Endodermal cell (in vitro differentiated cells): ENCODE measurements around the gene AHRR. TPM values are rescaled to one million over a fixed set of nuclear protein-coding genes. Genes with fewer than 3 reads are reported as not detected.

Experiments used
- DNase-seq: peaks from one replicate; pipeline ENCODE4 v3.0.0-alpha.2; 2017
- H3K27ac ChIP-seq: 2 replicates; pipeline ENCODE4 v1.5.1; 2013; ENCODE audit warnings: mild to moderate bottlenecking, low read depth, low read length, moderate library complexity
- H3K27me3 ChIP-seq: 2 replicates; pipeline ENCODE4 v1.6.1; 2013; ENCODE audit warnings: mild to moderate bottlenecking, low read length, moderate library complexity; ENCODE audit not compliant: insufficient read depth, control insufficient read depth, poor library complexity, severe bottlenecking
- H3K36me3 ChIP-seq: 2 replicates; pipeline ENCODE4 v1.7.0; 2013; ENCODE audit warnings: mild to moderate bottlenecking, low read length, moderate library complexity; ENCODE audit not compliant: control insufficient read depth, insufficient read depth
- H3K4me1 ChIP-seq: one replicate; pipeline ENCODE4 v1.7.0; 2013; ENCODE audit warnings: low read length; ENCODE audit not compliant: control insufficient read depth, insufficient read depth
- H3K4me3 ChIP-seq: 2 replicates; pipeline ENCODE4 v1.5.1; 2013; ENCODE audit warnings: mild to moderate bottlenecking, low read length, moderate library complexity
- H3K9ac ChIP-seq: 2 replicates; pipeline ENCODE4 v1.6.1; 2013; ENCODE audit warnings: mild to moderate bottlenecking, low read length, moderate library complexity; ENCODE audit not compliant: poor library complexity, severe bottlenecking; ENCODE audit errors: extremely low read depth
- H3K9me3 ChIP-seq: 2 replicates; pipeline ENCODE4 v1.6.1; 2013; ENCODE audit warnings: mild to moderate bottlenecking, low read length, moderate library complexity; ENCODE audit not compliant: control insufficient read depth
- H3K27ac Mint-ChIP-seq: 2 replicates; pipeline ENCODE4 v1.8.0; 2020; ENCODE audit warnings: mixed read lengths
- H3K27me3 Mint-ChIP-seq: 2 replicates; pipeline ENCODE4 v1.8.0; 2021; ENCODE audit warnings: mild to moderate bottlenecking, mixed read lengths; ENCODE audit not compliant: insufficient read depth
- H3K36me3 Mint-ChIP-seq: 2 replicates; pipeline ENCODE4 v1.8.0; 2020; ENCODE audit warnings: low read depth, mixed read lengths
- H3K4me1 Mint-ChIP-seq: 2 replicates; pipeline ENCODE4 v1.8.0; 2020; ENCODE audit warnings: mixed read lengths
- H3K4me3 Mint-ChIP-seq: 2 replicates; pipeline ENCODE4 v1.8.0; 2020; ENCODE audit warnings: mild to moderate bottlenecking, moderate library complexity, mixed read lengths
- H3K9me3 Mint-ChIP-seq: 2 replicates; pipeline ENCODE4 v1.8.0; 2020; ENCODE audit warnings: mild to moderate bottlenecking, mixed read lengths
- CTCF ChIP-seq: fragments of 200-600 bp; sonication (generic); conservative IDR thresholded peaks from 2 replicates; pipeline ENCODE4 v1.5.0; 2021; ENCODE audit warnings: antibody characterized with exemption, mild to moderate bottlenecking
- WGBS, 2 experiments: methylation state at CpG; one replicate each; pipeline versions ENCODE4 v1.1.5 to v1.1.7; 2013; ENCODE audit warnings: missing lambda C conversion rate in 2 of 2, mixed read lengths in 1 of 2; ENCODE audit not compliant: insufficient coverage in 1 of 2, insufficient read length in 1 of 2; 5-methylcytosine and 5-hydroxymethylcytosine counted together
- total RNA-seq, 2 donors: library from RNA; stranded (reverse); fragmentation: NEBNext Ultra II Directional in 1 of 2; extraction: Animal tissue kit (Norgen Biotek cat#: 25700) in 1 of 2; gene quantifications; 2 replicates in 1 of 2; 3 replicates in 1 of 2; pipeline ENCODE4 v1.2.1, GENCODE V29; 2021

AHRR gene
- total RNA-seq, 2 donors from 2014 or later = 1.4 to 2.0 TPM

- Mint-ChIP-seq H3K36me3 (peaks cover 10% of the 10 kb centered on the region), H3K27ac (no peak overlapping the region), H3K9me3 (no peaks in the 10 kb centered on the region), H3K4me3 (peak overlapping the region; percentile 87), H3K4me1 (peaks cover 4% of the 10 kb centered on the region), H3K27me3 (peaks cover 4% of the 10 kb centered on the region)
- Histone ChIP-seq H3K9me3 (no peaks in the 10 kb centered on the region), H3K9ac (peak overlapping the region; percentile 42), H3K27ac (no peak overlapping the region), H3K36me3 (peaks cover 5% of the 10 kb centered on the region), H3K27me3 (no peaks in the 10 kb centered on the region), H3K4me1 (peaks cover 6% of the 10 kb centered on the region), H3K4me3 (peak overlapping the region; percentile 93)
- WGBS, 2 experiments = 90 to 100% methylated on average over 3 to 5 of the region's 5 CpGs
- no peak for DNase-seq
- TF ChIP-seq CTCF = no peak
These were observed 120.5 kb downstream of the AHRR start for GRCh38 chr5:441996-442334.

- Mint-ChIP-seq H3K27ac (peak within 1 kb of the TSS; percentile 85), H3K27me3 (peaks cover 4% of the 10 kb centered on the region), H3K4me1 (peaks cover 4% of the 10 kb centered on the region), H3K9me3 (no peaks in the 10 kb centered on the region), H3K4me3 (peak within 1 kb of the TSS; percentile 87), H3K36me3 (peaks cover 16% of the 10 kb centered on the region)
- 9 to 14% methylated on average over 39 to 73 of the region's 73 CpGs for whole genome bisulfite sequencing, 2 experiments
- H3K4me1 ChIP-seq = peaks cover 6% of the 10 kb centered on the region
- no peak for TF ChIP-seq CTCF
- no peaks in the 10 kb centered on the region for H3K27me3 ChIP-seq
- peak within 1 kb of the TSS; percentile 16 for H3K27ac ChIP-seq
- peak; percentile 89 for DNase-seq
- H3K9ac ChIP-seq = peak within 1 kb of the TSS; percentile 57
- H3K9me3 ChIP-seq = no peaks in the 10 kb centered on the region
- H3K36me3 ChIP-seq = peaks cover 11% of the 10 kb centered on the region
- peak within 1 kb of the TSS; percentile 97 for H3K4me3 ChIP-seq
These were observed 121.1 kb downstream of the AHRR start, which contains the start of gene EXOC3 for GRCh38 chr5:442335-443238. TSS of gene EXOC3 (plus strand) at chr5:443176. CDS start at chr5:446206, 3,030 bp downstream.

GRCh38 chr5:443239-444151, 122.0 kb downstream of the AHRR start:
- DNase-seq = no peak
- Histone ChIP-seq H3K36me3 (peaks cover 20% of the 10 kb centered on the region), H3K4me1 (peaks cover 6% of the 10 kb centered on the region), H3K9ac (peak overlapping the region; percentile 57), H3K27me3 (no peaks in the 10 kb centered on the region), H3K4me3 (peak overlapping the region; percentile 97), H3K9me3 (no peaks in the 10 kb centered on the region), H3K27ac (no peak overlapping the region)
- H3K27me3 Mint-ChIP-seq = peaks cover 4% of the 10 kb centered on the region
- H3K4me1 Mint-ChIP-seq = peaks cover 4% of the 10 kb centered on the region
- no peak for TF ChIP-seq CTCF
- peaks cover 23% of the 10 kb centered on the region for H3K36me3 Mint-ChIP-seq
- H3K9me3 Mint-ChIP-seq = no peaks in the 10 kb centered on the region
- peak overlapping the region; percentile 87 for H3K4me3 Mint-ChIP-seq
- WGBS, 2 experiments = 21 to 46% methylated on average over 30 to 62 of the region's 62 CpGs
- no peak overlapping the region for H3K27ac Mint-ChIP-seq
